T follicular helper cell (primary cell): ENCODE measurements around the gene TMIGD3.

ENCODE experiments used
- DNase-seq: peaks from one replicate; pipeline ENCODE4 v3.0.0-alpha.2; 2020; ENCODE audit warnings: low read depth

Gene TMIGD3

DNA sequence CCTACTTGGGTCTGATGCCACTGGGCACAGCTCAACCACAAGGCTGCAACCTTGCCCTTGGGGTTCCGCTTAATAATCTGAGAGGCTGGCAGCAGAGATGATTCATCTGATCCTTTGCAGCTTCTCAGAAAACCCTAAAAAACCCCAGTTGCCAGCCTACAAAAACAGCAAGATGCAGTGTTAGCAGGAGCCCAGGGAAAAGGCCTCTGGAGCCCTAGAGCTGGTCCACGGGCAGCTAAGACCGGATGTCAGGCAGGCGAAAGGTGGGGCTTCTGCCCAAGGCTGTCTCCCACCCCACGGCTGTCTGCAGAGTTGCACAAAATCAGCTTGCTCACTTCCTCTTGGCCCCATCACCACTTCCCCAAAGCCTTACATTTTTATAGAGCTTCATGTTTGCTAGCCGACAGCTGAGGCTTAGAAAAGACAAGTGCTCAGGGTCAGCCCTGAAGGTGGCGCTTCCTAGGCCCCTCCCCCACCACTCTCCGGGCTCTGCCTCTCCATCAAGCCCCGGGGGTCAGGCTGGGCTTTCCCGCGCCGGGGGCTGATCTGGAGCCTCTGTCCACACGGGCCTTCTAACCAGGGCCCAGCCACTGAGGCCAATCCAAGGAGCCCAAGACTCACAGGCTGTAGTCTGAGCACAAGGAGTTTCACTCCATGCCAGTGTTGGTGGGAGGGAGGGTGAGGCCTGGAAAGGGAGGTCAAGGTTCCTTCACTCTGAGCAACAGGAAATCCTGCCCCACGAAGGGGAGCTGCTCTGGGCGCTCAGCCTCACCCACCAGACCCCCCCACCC lies 4.2 kb upstream of the TMIGD3 start:
- DNase-seq, result no peak

DNA sequence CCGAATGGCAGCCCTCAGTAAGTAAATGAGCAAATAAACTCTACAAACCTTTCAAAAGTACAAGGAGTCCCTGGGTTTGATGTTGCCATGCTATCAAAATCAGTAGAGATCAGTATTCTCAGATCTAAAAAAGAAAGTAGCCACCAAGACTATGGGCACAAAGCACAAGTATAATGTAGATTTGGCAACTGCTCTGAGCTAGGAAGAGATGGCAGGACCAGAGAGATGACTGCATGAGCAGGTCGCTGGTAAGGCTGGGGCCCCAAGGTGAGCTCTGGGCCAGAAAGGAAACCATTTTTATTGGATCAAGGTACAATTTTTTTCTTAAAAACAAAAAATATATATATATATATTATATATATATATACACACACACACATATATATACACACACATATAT lies 3.1 kb upstream of the TMIGD3 start:
- no peak for DNase-seq

- DNase-seq, result no peak
Measured at GRCh38 chr1:111505641-111506119, 2.2 kb upstream of the TMIGD3 start.

DNA sequence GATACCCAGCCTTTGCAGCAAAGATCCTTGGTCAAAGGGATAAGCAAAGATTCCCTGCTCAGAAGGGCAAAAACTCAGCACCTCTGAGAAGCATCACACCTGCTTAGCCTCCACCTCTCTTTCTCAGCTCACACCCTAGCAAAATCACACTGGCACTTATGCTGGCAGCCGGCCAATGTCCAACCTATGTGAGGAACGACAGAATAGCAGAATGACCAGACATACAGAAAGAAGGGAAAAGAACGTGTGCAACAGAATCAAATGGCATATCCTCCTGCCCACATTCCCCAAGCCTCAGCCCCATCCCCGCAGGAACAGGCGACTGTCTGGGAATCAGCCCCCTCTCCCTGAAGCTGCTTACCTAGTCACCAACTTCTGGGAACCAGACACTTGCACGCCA lies 664 bp upstream of the TMIGD3 start:
- DNase-seq, result no peak

DNA sequence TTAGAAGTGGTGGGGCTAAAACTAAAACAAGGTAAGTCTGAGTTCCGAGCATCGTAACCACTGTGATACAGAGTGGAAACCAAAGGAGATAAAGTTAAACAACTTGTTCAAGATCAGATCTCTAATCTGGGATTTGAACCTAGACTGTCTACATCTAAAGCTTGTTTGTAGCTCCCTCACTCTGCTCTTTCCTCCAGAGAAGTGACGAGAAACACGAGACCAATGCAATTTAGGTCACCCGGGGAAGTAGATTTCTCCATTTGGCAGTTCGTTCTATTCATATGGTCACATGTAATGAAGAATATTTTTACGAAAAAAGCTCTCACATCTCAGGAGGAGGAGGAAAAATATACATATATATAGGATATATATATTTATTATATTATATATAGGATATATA lies 1.8 kb downstream of the TMIGD3 start:
- DNase-seq, result no peak

DNA sequence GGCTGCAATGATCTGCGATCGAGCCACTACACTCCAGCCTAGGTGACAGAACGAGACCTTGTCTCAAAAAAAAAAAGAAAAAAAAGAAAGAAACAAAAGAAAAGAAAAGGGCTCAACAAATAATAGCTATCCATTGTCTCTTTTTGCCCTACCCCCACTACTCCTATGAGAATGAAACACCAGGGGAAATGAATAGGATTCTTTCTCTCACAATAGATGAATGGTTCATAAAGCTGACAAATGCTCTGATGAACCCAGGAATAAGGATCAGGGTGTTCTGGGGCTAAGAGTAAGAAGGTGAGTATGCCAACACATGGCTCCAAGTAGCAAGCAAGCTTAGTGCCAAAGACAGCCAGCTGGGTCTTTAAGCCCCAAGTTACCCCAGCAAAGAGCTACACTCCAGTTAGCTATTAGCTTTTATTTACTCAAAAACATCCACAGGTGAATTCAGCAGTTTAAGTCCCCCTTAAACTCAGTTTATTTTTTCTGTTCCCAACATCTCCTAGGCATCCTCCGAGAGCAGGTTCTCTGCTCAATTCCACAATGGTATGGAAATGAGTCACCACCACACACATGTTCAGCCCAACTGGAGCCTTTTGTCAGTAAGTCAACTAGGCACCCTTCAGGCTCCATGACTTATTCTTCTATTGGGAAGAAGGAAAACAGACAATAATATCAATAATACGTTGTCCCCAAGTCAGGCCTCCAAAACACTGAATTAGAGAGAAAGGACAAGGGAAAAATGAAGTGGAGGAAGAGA lies 4.2 kb downstream of the TMIGD3 start:
- DNase-seq, result no peak

DNA sequence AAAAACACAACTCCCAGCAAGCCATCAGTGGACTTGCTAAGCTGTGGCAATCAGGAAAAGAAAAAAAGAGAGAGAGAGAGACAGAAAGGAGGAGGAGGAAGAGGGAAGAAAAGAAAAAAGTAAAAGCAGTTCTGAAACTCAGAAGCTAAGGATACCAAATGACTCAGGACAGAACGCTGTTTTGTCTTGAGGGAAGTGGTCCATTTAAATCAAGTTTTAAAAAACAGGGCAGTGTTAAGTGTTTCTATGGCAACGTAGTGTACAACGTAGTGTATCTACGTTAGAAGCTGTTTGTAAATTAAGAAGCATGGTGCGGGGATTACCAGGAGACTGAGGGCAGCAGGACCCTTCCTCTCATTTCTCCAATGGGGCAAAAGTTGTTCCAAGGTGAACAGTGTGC lies 5.8 kb downstream of the TMIGD3 start:
- DNase-seq, result no peak

DNA sequence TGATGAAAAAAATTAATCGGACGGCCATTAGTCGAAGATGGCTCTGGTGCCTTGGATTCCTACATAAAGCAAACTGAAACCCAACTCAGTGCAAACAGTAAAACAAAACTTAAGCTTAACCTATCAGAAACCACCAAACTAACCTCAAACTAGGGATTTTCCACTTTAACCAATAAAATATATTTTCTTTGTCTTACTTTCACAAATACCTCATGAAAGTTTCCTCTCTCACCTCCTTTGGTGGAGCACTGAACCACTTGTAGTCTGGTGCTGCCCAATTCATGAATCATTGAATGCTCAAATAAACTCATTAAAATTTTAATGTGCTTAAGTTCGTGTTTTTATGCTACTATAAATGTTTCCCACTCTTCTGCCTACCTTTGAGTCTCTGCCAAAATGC lies 7.0 kb downstream of the TMIGD3 start:
- DNase-seq, result no peak

DNA sequence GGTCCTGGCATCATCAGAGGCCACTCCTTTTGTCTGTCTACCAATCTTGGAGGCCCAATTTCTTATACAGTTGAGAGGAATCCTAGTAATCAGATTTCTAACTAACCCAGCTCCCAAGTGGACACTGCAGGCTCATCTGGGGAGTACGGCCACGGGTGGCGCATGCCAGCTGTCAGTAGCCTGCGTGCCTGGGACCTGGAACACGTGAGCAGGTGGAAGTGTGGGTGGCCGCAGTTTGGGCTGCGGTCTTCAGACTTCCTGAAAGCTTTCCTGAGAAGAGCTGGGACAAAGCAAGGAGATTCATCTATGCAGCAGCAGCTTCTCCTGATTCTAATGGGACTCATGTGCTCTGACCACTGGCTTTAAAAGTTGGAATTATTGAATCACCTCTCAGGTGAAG lies 12.4 kb downstream of the TMIGD3 start:
- DNase-seq, result no peak

- DNase-seq, result no peak
Measured at GRCh38 chr1:111490220-111490619, 13.2 kb downstream of the TMIGD3 start.

DNA sequence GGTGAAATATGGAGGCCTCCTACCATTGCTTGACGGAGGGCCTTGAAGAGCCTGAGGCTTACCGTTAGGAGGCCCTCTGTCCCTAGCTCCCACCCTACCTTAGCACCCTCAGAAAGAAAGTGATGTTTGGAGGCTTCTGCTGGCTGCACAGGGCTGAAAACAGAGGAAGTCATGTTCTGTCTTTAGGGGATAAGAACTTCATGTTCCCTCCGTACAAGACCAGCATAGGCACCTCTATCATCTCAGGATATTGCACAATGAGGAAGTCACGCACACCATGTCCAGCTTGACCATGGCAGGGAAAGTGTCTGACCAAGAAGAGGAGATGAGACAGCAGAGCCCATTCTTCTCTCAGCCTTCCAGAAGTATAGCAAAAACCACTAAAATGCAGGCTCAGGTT lies 13.8 kb downstream of the TMIGD3 start:
- DNase-seq, result no peak

DNA sequence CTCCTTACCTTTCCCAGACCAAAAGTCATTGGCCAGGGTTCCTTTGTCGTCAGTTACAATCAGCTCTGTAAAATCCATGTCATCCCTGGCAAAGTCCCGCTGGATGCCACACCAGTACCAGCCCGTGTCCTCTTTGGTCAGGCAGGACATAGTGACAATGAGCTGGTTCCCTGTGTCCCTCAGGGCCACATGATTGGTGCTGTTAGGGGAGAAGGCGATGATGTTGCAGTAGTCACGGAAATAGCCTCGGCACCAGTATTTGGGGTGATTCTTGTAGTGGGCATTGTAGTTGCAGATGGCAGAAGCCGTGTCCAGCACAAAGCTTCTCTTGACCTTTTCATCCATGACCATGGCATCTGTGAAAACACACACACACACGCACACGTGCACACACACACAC lies 14.8 kb downstream of the TMIGD3 start:
- no peak for DNase-seq

- no peak for DNase-seq
Measured at GRCh38 chr1:111487133-111487532, 16.3 kb downstream of the TMIGD3 start.

GRCh38 chr1:111486431-111486830 lies 17.0 kb downstream of the TMIGD3 start:
- DNase-seq, result no peak

DNA sequence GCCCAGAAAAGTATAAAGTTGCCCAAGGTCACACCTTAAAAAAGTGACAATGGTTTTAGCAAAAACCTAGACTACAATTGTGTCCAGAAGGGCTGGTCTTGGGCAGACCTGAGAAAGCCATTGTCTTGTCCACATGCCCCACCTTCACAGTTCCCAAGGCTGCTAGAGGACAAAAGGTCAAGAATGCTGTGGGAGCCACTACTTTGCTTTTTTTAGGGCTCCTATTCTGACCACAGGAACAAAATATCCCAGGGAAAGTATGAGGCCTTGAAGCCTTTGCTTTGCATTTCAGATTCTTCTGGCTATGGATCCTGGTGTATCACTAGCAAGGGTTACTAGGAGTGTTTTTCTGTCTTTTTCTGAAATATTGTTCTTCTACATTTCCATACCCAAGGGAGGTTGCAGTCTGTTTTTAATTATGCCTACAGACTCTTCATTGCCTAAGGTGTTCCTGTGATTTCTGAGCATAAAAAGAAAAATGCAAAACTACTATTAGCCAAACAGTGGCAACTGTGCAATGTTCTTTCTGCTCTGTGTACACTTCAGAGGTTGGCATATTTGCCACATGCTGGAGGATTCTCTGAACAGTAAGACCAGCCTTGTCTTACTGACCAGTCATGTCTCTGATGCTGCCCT lies 18.9 kb downstream of the TMIGD3 start:
- no peak for DNase-seq

- no peak for DNase-seq
Measured at GRCh38 chr1:111483876-111484275, 19.6 kb downstream of the TMIGD3 start.

DNA sequence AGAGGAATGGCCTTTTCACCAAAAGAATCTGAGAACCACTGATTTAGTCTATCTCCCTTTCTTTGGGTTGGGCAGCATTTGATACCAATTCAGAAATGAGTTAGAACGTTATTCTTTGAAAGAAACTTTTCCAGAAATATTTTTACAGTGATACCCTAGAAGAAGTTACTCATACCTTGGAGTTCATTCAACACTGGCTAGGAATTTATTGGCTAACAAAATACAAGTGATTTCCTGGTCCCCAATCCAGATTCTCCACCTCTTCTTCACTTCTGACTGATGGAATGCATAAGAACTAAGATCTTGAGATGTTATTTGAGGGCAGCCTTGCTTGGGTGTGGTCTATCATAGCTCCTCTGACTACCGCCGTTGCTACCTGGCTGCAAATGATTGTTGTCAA lies 20.3 kb downstream of the TMIGD3 start:
- DNase-seq, result no peak

GRCh38 chr1:111481387-111482221 lies 21.8 kb downstream of the TMIGD3 start:
- DNase-seq, result peak; percentile 12

- no peak for DNase-seq
Measured at GRCh38 chr1:111480674-111481073, 22.8 kb downstream of the TMIGD3 start.

GRCh38 chr1:111476761-111477309 lies 26.6 kb downstream of the TMIGD3 start:
- DNase-seq, result peak; percentile 19

DNA sequence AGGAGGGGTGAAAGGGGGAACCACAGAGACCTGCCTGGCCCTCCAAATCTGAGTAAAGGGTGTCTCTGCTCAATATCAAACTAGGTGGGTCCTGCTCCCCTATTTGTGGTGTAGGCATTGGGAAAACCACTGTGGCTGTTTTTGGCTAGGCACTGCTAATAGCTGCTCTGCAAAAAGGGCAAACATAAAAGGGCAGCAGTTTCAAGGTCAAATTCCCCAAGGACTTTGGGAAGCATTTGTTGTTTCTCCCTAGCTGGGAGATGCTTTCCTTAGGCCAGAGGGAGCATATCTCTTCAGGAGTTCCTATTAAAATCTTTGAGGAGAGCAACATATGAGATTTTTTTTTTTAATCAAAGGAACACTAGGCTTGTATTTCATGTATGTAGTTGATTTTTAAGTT lies 27.2 kb downstream of the TMIGD3 start:
- DNase-seq, result no peak

DNA sequence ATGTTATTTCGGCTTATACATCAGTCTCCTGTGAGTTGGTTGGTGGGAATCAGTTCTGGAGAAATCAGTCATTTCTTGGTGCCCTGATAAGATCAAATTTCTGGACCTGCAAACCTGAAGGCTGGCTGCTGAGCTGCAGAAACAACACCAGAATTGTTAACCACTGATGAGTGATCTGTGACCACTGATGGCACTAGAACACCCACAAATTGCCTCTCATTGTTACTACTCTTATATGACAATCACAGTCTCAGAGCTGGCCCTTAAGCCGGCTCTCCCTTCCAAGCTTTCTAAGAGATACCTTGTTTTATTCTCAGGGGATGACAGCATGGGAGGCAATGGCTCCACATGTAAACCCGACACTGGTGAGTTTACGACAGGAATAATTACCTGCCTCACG lies 27.7 kb downstream of the TMIGD3 start:
- no peak for DNase-seq
